D721Med (cell line): ENCODE measurements around the gene KIR3DL1.
"Not testable (repeated sequence)": the region's sequence is repeated elsewhere in the genome, so short reads cannot be mapped to it uniquely, and the experiment has no call there.

Experiments used
- DNase-seq: peaks from one replicate; pipeline ENCODE4 v3.0.0; 2011; ENCODE audit warnings: low spot score; ENCODE audit not compliant: insufficient read length
- FAIRE-seq: peaks from 2 replicates; lab custom pipeline; 2011; peaks lifted over from hg19 to GRCh38; lab: Jason Lieb, UNC
- TF ChIP-seq, protein P1 (sequence below): IDR thresholded peaks from 2 replicates; pipeline ENCODE4 v1.5.1; 2012; ENCODE audit warnings: mild to moderate bottlenecking, control low read depth; ENCODE audit not compliant: insufficient read depth; ENCODE audit errors: missing control alignments

Gene KIR3DL1

DNA sequence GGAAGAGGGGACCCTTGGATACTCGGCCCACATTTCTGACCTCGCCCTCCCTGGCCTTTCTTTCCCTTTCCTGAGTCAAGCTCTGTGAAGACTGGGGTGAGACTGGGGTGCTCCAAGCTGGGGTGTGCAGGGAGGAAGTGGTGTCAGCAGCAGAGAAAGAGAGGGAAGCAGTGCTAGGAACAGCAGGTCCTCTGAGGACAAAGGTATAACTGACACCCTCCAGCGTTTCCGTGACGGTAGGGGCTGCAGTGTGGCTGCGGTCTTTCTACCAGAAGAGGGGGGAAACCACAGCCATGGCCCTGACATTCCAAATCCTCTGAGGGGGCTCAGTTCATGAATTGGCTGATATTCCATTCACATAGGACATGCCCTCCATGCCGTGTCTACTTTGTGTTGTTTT lies 35.1 kb downstream of the KIR3DL1 start:
- TF ChIP-seq, protein P1, sequence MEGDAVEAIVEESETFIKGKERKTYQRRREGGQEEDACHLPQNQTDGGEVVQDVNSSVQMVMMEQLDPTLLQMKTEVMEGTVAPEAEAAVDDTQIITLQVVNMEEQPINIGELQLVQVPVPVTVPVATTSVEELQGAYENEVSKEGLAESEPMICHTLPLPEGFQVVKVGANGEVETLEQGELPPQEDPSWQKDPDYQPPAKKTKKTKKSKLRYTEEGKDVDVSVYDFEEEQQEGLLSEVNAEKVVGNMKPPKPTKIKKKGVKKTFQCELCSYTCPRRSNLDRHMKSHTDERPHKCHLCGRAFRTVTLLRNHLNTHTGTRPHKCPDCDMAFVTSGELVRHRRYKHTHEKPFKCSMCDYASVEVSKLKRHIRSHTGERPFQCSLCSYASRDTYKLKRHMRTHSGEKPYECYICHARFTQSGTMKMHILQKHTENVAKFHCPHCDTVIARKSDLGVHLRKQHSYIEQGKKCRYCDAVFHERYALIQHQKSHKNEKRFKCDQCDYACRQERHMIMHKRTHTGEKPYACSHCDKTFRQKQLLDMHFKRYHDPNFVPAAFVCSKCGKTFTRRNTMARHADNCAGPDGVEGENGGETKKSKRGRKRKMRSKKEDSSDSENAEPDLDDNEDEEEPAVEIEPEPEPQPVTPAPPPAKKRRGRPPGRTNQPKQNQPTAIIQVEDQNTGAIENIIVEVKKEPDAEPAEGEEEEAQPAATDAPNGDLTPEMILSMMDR: no peak
- DNase-seq (no peak), FAIRE-seq (no peak)

DNA sequence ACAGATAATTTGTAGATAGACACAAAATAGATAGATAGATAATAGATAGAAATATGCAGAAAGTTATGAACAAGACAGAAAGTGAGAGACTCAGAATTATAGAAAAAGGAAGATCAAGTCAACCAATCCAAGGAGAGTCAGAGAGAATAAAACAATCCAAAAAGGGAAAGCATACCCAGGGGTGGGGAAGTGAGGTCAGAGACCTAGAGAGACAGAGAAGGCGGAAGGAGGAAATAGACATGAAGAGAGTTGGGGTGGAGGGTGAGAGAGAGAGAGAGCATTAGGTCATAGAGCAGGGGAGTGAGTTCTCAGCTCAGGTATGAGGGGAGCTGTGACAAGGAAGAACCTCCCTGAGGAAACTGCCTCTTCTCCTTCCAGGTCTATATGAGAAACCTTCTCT lies 39.0 kb downstream of the KIR3DL1 start:
- DNase-seq, FAIRE-seq: not testable (repeated sequence)

DNA sequence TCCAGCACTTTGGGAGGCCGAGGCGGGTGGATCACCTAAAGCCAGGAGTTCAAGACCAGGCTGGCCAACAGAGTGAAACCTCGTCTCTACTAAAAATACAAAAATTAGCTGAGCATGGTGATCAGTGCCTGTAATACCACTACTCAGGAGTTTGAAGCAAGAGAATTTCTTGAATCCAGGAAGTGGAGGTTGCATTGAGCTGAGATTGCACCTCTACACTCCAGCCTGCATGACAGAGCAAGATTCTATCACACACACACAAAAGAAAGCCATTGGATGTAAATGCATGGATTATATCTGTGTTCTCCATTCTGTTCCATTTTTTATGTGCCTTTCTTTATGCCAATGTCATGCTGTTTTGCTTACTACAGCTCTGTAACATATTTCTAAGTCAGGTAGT lies 42.2 kb downstream of the KIR3DL1 start:
- not testable (repeated sequence) for DNase-seq, FAIRE-seq

DNA sequence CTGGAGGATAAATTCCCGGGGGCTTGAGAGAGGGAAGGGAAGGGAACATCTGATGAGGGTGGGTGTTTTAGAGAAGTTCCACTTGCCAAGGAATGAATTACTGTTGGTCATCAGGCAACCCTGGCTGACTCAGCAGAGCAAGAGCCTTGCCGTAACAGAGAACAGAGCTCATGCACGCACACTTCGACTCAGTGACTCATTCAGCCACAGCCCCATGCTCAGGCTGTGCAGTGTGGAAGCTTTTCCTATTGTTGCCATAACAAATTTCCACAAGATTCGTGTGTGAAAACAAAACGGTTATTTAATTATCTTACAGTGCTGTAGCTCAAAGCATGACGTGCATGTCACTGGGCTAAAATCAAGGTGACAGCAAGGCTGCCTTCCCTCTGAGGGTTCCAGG lies 43.2 kb downstream of the KIR3DL1 start:
- FAIRE-seq, DNase-seq: not testable (repeated sequence)

DNA sequence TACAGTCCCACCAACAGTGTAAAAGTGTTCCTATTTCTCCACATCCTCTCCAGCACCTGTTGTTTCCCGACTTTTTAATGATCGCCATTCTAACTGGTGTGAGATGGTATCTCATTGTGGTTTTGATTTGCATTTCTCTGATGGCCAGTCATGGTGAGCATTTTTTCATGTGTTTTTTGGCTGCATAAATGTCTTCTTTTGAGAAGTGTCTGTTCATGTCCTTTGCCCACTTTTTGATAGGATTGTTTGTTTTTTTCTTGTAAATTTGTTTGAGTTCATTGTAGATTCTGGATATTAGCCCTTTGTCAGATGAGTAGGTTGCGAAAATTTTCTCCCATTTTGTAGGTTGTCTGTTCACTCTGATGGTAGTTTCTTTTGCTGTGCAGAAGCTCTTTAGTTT lies 47.2 kb downstream of the KIR3DL1 start:
- DNase-seq, FAIRE-seq: not testable (repeated sequence)

DNA sequence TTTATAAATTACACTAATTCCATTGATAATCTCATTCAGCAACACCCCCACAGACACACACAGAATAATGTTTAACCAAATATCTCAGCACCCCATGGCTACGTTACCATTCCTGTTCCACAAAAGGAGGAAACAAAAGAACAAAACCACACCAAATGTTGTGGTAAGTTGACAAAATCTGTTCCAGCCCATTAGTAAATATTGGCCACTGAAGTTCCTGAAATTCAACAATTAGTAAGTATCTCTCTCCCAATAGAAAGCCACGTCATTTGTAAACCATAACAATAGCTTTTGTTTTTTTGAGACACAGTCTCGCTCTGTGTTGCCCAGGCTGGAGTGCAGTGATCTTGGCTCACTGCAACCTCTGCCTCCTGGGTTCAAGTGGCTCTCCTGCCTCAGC lies 55.4 kb downstream of the KIR3DL1 start:
- DNase-seq (no peak), FAIRE-seq (no peak)
- TF ChIP-seq, protein P1: no peak

DNA sequence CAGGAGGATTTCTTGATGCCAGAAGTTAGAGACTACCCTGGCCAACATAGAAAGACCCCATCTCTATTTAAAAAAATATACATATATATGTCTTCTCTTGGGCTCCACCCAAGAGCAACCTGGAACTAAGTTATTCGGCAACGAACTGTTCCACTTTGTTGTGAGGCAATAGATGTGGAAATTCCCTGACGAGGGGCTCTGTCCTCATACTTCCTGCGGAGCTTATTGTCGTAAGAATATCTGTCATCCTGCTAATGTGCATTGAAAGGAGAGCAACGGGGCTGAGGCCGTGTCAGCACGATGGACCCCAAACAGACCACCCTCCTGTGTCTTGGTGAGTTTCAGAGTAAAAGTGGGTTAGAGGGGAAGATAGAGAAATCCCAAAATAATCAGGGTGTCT lies 57.7 kb downstream of the KIR3DL1 start, which contains the start of gene FCAR:
FCAR (plus strand) TSS at position 246 of the 400 bp plus-strand sequence; CDS start at position 301, 55 bp downstream.
- no peak for FAIRE-seq
- no peak for DNase-seq
- TF ChIP-seq, protein P1: no peak

DNA sequence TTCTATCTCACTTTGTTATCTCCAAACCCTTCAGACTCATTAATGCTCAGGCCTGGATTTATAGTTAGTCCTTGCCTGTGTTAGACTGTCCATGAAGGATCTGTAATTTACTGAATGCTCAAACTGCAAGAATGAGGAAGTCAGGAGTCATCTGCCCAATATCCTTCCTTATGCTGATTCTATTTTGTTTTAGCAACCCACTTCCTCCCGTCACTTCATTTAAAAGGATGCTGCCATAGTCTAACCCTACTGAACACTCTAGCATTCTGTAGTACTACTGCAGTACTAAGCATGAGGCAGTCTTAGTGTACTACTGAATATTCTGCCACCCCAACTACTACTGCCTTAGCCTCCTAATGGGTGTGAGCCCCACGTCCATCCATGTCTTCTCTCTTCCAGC lies 59.2 kb downstream of the KIR3DL1 start:
- TF ChIP-seq, protein P1: no peak
- no peak for DNase-seq
- no peak for FAIRE-seq

DNA sequence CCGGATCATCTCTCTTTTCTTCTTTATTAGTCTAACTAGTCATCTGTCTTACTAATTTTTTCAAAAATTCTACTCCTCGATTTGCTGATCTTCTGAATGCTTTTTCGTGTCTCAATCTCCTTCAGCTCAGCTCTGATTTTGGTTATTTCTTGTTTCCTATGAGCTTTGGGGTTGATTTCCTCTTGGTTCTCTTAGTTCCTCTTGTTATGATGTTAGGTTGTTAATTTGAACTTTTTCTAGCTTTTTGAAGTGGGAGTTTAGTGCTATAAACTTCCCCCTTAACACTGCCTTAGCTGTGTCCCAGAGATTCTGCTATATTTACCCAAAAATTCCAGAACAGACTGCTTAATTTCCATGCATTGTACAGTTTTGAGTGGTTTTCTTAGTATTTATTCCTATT lies 61.2 kb downstream of the KIR3DL1 start:
- TF ChIP-seq, protein P1: no peak
- DNase-seq: no peak
- no peak for FAIRE-seq
